Epidermal melanocyte (primary cell): Measurements from ENCODE around the gene LECT2.

ENCODE experiments used
- DNase-seq: peaks from one replicate; pipeline ENCODE4 v3.0.0; 2011; ENCODE audit warnings: low spot score; ENCODE audit not compliant: insufficient read length

LECT2 gene

DNA sequence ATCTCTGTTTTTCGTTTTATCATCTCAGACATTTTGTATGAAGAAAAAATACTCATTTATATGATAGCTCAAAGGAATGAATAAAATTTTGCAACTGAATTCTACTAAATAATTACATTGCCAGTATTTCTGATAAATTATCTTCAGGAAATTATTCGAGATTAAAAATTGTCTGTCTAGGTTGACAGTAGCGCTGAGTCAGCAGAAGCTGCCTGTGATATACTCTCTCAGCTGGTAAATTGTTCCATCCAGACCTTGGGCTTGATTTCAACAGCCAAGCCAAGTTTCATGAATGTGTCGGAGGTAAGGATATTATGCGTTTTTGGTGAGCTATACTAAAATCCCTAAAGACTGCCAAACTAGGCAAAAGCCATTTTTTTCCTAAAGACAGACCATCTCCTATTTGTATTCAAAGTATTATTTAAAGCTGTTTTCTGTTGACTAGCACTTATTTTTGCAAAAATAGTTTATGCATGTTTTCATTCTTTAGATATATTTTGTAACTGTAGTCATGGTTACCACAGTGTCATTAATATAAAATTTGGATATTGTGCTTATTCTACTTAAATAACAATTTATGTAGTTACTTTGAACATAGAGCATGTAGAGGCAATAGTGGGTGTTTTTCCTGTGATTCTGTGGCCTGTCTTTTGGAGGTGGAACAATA, 17.4 kb downstream of the LECT2 start:
- no peak for DNase-seq

DNA sequence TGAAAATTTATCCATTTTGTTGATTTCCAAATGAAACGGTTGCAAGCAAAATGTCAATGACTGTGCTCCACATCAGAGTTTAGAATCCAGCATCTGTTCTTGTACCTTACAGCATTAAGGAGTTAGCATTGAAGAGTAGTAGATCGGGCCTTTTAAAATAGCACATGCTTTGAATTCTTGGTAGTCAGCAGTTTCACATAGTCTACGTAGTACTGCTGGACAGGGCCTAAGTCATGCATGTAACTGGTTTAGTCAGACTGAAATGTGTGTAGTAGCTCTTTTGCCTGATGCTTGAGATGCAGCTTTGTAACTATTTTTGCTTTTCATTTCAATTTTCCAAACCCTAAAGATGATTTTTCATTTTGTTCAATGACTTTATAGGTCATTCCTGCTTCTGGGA, 19.8 kb downstream of the LECT2 start:
- no peak for DNase-seq

DNA sequence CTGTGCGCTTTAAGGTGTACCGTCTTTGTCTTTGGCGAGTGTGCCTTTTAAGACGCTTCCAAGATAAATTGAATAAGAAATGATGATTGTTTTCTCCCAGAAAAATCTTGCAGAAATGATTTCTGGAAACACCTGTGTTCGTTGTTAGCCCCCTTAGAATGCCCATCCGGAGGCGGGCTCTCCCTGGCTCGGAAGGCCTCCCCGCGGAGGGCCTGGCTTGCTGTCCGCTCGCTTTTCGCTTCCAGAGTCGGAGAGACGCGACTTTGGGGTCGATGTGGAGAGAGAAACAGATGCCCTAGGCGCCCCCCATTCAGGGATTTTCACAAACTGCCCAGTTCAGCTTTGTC, 23.9 kb downstream of the LECT2 start:
- no peak for DNase-seq

DNA sequence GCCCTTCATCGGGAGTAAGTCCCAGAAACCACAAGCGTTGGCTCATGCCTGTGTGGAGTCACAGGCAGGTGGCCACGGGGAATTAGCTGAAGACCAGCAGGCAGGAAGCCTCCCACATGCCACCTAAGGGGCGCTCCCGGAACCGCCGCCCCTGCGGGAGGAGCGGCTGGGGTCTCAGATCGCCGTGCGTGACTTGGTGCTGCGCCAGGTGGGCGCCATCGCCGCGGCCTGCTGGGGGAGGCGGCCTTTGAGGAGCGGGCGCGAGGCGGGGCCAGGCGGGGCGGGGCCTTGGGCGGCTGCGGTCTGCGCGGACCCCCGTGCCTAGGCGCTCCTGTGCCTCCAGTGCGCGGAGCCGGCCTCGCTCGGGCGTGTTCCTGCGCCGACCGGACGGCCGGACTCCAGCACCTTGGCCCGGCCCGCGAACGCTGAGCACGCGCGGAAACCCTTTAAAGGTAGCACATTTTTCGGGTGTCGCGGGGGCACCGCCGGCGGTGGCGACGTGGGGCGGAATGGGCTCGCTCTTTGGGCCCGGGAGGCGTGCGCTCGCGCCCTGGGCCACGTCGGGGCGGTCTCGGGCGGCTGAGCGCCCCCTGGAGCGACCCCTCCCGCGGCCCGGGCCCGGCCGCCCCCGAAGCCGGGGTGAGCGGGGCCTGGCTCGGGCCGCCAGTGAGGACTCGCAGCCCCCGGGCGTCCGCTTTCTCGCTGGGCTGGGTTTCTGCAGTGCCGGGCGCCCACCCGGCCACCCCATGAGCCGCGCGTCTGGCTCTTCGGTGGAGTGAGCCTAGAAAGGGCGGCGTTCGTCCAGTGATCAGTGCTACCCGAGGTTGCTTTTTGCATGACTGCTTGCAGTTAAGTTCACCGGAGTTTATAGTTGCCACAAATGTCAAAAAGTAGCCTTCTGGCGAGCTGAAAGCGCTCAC, 24.5 kb downstream of the LECT2 start:
- no peak for DNase-seq

DNA sequence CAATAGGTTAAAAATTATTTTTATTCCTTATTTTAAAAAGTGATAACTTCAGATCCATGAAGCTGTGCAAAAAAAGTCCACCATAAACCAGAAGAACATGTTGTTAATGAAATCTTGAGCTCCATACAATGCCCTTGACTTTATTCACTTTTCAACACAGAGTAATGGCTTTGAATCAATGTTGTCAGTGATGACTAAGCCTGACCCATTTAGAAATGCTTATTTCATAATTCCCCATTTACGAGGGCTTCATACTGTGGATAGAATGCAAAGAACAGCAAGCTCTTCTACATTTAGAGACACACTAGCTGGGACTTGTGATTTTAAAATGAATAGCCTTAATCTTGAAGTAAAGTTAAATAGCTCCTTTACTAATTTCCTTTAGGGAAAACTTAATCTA, 33.4 kb downstream of the LECT2 start:
- no peak for DNase-seq

DNA sequence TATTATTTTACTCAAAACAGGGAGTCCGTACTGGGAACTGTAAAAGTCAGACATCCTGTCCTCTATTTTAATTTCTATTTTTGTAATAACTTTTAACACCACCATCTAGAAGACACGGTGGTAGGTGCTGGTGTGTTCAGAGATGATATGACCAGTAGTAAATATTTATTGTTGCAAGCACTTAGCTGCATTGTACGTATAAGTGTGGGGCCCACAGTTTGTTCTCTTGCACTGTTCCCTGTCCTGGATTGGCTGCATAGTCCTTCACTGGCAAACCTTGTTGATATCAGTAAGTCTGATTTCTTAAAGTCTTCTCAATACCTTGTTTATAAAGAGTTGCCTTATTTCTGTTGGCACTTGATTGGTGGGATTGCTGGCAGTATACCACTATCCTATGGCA, 34.6 kb downstream of the LECT2 start:
- DNase-seq = no peak

DNA sequence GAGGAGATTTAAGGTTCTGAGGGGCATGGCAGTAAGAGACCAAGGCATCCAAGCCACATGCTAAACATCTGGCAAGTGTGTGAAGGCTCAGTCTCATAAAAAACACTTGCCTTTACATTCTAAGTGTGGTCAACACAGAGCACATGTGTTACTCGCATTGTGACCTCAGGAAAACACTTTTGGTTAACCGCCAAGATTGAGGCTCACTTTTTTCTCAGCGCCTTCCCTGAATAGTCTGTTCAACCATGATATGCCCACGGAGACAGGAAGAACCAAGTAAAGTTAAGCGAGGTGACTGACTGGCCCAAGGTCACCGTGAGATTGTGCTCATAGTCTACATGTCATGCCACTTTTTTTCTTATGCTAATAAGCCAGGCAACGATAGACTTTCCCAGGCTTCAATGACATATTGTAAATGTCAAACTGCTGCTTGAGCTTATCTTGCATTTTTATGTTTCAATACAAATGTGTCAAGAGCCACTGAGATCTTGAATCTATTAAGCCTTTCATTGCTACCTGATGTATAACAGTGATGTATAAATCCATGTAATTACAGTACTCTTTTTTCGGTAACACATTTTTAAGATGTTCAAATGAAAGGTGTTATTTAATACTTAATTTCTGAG, 38.0 kb downstream of the LECT2 start:
- DNase-seq = no peak

DNA sequence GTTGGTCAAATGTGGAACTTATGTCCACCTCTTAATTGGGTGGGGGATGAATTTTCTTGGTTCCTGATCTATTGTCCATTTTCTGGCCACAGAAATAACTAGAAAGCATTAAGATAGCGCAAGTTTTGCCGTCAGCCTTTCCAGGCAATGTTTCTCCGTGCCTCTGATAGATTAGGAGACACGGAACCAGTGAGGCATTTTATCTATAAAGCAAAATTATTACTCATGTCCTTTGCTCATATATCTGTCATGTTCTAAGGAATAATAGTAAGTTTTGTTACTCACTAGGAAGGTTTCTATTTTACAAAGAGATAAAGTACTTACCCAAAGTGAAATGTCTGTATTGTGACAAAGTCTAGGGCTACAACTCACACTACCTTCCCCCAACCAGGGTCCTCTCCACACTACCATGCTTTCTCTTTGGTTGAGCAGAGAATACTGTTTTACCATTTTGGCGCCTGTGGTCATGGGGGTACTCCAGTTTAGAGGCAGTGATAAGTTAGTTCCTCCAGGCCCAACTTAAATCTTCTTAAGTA, 39.2 kb downstream of the LECT2 start:
- no peak for DNase-seq

DNA sequence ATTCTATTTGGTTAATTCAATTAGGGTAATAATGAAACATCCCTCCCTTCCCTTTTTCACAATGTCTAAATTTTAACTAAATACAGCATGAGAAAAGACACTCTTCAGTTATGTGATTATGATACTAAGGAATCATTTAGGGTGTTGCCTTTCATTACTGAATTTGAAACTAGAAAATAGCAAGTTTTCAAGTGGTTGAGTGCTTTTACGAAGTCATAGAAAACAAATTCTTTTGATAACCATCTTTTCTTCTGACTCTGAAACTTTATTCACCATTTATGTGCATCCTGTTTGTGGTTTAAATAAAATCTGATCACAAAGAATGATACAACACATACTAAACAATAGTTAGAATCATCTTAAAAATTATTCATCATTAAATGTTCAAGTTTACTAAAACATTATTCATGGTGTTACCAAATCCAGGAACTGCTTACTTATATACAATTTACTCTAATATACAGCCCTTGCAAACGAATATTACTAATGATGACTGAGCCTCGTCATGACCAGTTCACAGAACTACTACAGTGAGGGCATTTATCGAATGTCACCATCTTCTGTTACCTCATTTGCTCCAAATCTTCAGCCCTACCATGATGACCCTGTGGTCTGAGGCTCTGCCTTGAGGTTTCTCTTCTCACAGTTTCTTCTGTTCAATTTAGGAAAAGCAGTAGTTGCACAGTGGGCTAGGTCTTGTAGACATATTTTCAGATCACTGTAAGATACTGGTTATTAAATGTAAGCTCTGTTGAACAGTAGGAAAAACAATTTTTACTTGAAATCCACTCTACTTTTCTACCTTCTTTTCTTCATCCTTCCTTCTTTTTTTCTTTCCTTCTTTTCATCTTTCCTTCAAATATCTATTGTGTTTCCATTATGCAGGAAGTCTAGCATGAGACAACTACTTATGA, 40.8 kb downstream of the LECT2 start:
- no peak for DNase-seq

DNA sequence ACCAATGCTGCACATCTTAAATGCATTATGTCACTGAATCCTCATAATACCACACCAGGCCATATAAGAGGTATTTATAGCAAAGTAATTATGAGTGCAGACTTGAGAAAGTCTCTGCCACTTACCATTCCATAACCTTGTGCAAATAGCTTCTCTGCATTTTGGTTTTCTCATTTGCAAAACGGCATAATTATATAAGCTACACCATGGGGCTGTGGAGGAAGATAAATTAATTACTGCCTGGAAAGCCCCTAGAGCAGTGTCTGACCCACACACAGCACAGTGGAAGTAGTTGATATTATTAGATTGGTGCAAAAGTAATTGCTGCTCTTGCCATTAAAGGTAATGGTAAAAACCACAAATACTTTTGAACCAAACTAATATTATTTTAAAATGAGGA, 49.6 kb downstream of the LECT2 start:
- DNase-seq = no peak

DNA sequence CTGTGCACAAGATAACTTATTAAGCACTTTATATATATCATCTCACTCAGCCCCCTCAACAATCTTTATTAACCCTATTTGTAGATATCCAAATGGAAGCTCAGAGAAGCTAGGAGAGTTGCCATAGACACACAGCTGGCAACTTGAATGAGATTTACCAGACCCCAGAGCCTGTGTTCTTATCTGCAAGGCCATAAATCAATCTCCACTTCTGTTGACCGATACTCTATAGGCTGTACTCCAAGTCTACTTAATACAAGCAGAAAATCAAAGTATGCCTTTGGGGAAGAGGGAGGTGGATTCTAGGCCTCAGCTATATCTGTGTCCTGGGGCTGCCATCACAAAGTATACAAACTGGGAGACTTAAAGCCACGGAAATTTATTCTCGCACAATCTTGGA, 53.1 kb downstream of the LECT2 start:
- no peak for DNase-seq

DNA sequence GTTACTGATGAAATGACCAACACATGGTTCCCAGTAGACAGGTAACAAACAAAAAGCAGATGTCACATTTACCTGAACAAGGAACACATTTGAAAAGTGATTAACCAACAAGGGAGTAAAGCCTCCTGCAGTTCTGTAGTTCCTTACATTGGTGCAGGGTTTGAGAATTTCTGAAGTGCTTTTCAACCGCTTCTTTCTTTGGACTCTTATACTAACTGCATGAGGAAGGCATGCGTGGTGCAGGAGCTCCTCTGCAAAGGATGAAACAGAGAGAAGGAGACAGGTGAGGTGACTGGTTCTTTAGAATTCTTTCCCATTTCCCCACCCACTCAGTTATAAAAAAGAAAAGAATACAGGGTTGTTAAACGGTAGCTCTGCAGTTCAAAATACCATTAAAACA, 54.5 kb downstream of the LECT2 start:
- no peak for DNase-seq

DNA sequence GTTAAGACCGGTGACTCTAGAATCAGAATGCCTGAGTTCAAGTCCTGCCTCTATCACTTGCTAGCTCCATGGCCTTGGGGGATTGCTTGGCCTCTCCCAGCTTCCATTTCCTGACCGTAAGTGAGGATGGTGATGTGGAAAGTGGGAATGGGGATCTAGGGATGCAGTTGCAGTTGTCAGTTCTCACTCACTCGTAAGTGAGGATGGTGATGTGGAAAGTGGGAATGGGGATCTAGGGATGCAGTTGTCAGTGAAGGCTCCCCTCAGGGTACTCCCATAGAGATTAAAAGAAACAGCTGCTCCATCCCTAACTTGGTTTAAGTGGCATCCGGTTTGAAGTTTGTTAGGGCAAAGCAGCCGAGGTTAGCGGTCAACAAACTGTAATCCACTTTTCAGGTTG, 56.1 kb downstream of the LECT2 start:
- DNase-seq = no peak
